CD4-positive, alpha-beta T cell treated with Interleukin-10 for 1 hour (primary cell): ENCODE data around the gene CWC15.
"Not testable (repeated sequence)": the region's sequence is repeated elsewhere in the genome, so short reads cannot be mapped to it uniquely, and the experiment has no call there.

Source experiments
- DNase-seq: peaks from one replicate; pipeline ENCODE4 v3.0.0-alpha.2; 2020

Gene CWC15

GRCh38 chr11:94973099-94973968, at the start of gene CWC15, which contains the start of gene KDM4D:
Gene CWC15, minus strand, starts transcription at chr11:94973556. Its CDS starts 1,371 bp downstream, at chr11:94972185.
Gene KDM4D, plus strand, starts transcription at chr11:94973709. Its CDS starts 23,664 bp downstream, at chr11:94997373.
- DNase-seq, result peak; percentile 95

- not testable (repeated sequence) for DNase-seq
Observed at GRCh38 chr11:95021468-95021867, 48.1 kb upstream of the CWC15 start.

GRCh38 chr11:95016139-95016538, 42.8 kb upstream of the CWC15 start:
- DNase-seq, result no peak

GRCh38 chr11:95014184-95014821, 40.9 kb upstream of the CWC15 start:
- no peak for DNase-seq

- DNase-seq, result no peak
Observed at GRCh38 chr11:95011376-95011775, 38.0 kb upstream of the CWC15 start.

GRCh38 chr11:95005642-95006041, 32.3 kb upstream of the CWC15 start:
- no peak for DNase-seq

- DNase-seq, result no peak
Observed at GRCh38 chr11:95003716-95004115, 30.4 kb upstream of the CWC15 start.

GRCh38 chr11:94998285-94998684, 24.9 kb upstream of the CWC15 start:
- no peak for DNase-seq

GRCh38 chr11:94997437-94997836, 24.1 kb upstream of the CWC15 start:
- no peak for DNase-seq

- DNase-seq, result no peak
Observed at GRCh38 chr11:94993400-94993943, 20.1 kb upstream of the CWC15 start.

GRCh38 chr11:94988748-94989147, 15.4 kb upstream of the CWC15 start:
- no peak for DNase-seq

GRCh38 chr11:94987378-94987777, 14.0 kb upstream of the CWC15 start:
- no peak for DNase-seq

- no peak for DNase-seq
Observed at GRCh38 chr11:94975599-94975998, 2.2 kb upstream of the CWC15 start.

GRCh38 chr11:94974178-94974577, 822 bp upstream of the CWC15 start:
- no peak for DNase-seq

GRCh38 chr11:94972700-94973098, 657 bp downstream of the CWC15 start:
- no peak for DNase-seq

GRCh38 chr11:94968334-94968958, 4.9 kb downstream of the CWC15 start:
- peak; percentile 15 for DNase-seq

- DNase-seq, result no peak
Observed at GRCh38 chr11:94964934-94965333, 8.4 kb downstream of the CWC15 start.

- no peak for DNase-seq
Observed at GRCh38 chr11:94961255-94961654, 12.1 kb downstream of the CWC15 start.

- no peak for DNase-seq
Observed at GRCh38 chr11:94960488-94960887, 12.9 kb downstream of the CWC15 start.

- DNase-seq, result no peak
Observed at GRCh38 chr11:94959179-94959578, 14.2 kb downstream of the CWC15 start.

- no peak for DNase-seq
Observed at GRCh38 chr11:94958121-94958696, 15.1 kb downstream of the CWC15 start.

- DNase-seq, result no peak
Observed at GRCh38 chr11:94956963-94957362, 16.4 kb downstream of the CWC15 start.

- DNase-seq, result no peak
Observed at GRCh38 chr11:94954753-94955152, 18.6 kb downstream of the CWC15 start.
